GM19467 (cell line): ENCODE measurements around the gene SLC35D2.
"Not testable (repeated sequence)": the region's sequence is repeated elsewhere in the genome, so short reads cannot be mapped to it uniquely, and the experiment has no call there.

Experiments
- ATAC-seq: cut with Tn5 transposase; IDR thresholded peaks from one replicate; pipeline ENCODE4 v1.9.1; 2021; ENCODE audit warnings: mild to moderate bottlenecking, moderate library complexity; ENCODE audit not compliant: unreplicated experiment

Gene SLC35D2

GRCh38 chr9:96400132-96400910 lies 16.8 kb upstream of the SLC35D2 start:
- no peak for ATAC-seq

- ATAC-seq, result no peak
Measured at GRCh38 chr9:96399325-96399633, 15.8 kb upstream of the SLC35D2 start.

DNA sequence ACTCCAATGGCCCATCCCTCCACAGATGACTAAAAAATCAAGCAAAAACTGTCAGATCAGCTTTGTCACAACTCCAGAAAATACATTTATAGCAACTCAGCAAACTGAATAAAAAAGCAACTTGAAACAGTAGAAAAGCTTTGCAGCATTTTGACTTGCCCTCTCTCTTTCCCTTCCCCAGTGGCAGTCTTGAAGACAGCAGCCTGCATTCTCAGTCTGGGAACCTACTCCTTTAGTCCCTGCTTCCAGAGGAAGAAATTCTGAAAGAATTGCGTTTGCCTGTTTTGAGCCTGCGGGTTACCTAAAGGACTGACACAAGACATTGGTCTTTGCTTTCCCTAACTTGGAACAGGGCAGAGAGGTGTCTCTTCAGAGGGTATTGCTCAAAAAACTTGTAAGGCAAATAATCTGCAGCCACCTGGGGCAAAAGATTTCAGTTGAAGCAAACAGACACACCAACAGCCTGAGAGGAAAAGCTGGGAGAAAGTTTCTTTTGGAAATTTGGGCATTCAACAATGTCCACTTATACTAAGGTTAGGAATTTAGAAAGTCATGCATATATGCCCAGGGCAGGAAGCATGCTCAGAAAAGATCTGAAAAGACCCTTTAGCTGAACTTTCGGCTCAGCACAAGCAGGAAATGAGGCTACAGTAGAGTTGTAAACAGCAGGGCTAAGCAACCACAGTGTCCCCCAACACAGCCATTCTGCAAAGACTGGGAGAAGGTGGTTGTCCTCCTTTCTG lies 15.2 kb upstream of the SLC35D2 start:
- ATAC-seq, result no peak

- no peak for ATAC-seq
Measured at GRCh38 chr9:96395964-96396363, 12.5 kb upstream of the SLC35D2 start.

GRCh38 chr9:96394832-96395496 lies 11.5 kb upstream of the SLC35D2 start:
- ATAC-seq, result no peak

- no peak for ATAC-seq
Measured at GRCh38 chr9:96392263-96392662, 8.8 kb upstream of the SLC35D2 start.

- no peak for ATAC-seq
Measured at GRCh38 chr9:96391021-96391765, 7.7 kb upstream of the SLC35D2 start.

DNA sequence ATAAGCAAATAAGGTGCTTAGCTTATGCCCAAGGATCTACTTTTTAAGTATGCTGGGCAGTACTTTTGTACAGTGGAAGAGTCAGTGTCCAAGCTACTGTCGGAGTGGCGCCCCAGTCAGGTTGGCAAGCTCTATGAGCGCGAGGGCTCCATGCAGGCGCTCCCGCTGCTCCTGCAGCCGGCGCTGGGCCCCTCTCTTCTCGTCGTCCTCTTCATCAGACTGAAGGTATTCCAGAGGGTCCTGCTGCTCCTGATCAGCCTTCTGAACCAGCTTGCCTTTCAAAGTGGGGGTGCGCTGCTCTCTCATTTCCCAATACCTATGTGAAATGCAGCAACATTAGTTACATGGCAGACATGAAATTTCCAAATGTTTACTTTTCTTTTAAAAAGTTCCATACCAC lies 4.6 kb upstream of the SLC35D2 start:
- no peak for ATAC-seq

DNA sequence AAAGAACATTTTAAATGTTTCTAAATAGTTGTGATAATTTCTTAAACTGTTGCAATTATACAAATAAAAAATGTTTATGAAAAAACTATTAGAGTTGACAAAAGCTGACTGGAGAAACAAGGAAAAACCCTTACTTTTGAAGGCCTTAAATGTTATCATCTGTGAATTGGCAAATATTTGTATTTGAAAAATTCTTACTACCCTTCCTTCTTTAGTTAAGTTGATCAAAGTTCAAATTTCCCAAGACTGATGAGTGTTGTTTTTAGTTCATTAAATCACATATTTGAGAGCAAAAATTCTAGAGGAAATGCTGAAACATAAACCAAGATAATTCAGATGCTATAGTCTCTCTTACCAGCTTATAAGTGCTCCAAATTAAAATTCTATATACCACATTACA lies 2.6 kb upstream of the SLC35D2 start:
- ATAC-seq, result no peak

GRCh38 chr9:96382839-96383164 lies 709 bp downstream of the SLC35D2 start:
- ATAC-seq, result no peak

GRCh38 chr9:96382175-96382574 lies 1.3 kb downstream of the SLC35D2 start:
- no peak for ATAC-seq

DNA sequence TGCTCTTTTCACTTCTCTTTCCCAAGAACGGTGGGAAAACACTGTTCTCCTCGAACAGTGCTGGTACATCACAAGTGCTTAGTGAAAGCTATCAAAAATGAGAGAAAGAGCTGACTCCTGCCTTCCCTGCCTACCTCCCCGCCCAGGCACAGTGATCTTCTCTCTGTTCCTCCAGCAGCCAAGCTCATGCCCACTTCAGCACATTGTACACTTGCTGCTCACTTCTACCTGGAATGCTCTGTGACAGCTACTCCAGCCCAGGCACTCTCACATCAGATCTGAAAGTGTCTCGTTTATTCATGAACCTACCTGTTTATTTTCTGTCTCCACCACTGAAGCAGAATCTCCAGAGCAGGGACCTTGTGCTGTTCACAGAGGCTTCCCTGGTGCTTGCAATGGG lies 1.8 kb downstream of the SLC35D2 start:
- no peak for ATAC-seq

DNA sequence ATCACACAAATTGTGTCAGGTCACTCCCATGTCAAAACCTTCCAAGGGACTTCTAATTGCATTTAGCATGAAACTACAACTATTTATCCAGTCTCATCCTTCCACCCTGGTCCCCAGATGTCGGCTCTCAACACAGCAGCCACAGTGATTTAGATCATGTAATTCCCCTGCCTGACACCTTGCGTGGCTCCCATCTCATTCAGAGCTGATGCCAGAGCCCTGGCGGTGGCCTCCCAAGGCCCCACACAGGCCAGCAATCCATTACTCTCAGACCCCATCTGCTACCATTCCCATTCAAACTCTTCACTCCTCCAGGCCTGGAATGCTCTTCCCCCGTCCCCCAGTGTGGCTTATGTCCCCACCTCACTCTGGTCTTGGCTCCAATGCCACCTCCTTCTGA lies 2.4 kb downstream of the SLC35D2 start:
- no peak for ATAC-seq

- no peak for ATAC-seq
Measured at GRCh38 chr9:96379461-96379860, 4.0 kb downstream of the SLC35D2 start.

DNA sequence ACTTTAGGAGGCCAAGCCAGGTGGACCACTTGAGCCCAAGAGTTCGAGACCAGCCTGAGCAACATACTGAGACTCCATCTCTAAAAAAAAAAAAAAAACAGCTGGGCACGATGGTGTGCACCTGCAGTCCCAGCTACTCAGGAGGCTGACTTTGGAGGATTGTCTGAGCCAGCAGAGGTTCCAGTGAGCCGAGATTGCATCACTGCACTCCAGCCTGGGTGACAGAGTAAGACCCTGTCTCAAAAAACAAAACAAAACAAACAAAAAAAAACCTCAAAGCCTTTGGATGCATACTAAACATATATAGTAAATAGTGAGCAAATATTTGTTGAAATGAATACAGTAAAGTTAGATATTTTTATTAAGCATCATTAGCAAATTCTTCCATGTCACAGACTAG lies 5.3 kb downstream of the SLC35D2 start:
- no peak for ATAC-seq

GRCh38 chr9:96376891-96377874 lies 6.3 kb downstream of the SLC35D2 start:
- no peak for ATAC-seq

GRCh38 chr9:96375507-96375906 lies 8.0 kb downstream of the SLC35D2 start:
- not testable (repeated sequence) for ATAC-seq

- no peak for ATAC-seq
Measured at GRCh38 chr9:96367943-96368342, 15.6 kb downstream of the SLC35D2 start.

DNA sequence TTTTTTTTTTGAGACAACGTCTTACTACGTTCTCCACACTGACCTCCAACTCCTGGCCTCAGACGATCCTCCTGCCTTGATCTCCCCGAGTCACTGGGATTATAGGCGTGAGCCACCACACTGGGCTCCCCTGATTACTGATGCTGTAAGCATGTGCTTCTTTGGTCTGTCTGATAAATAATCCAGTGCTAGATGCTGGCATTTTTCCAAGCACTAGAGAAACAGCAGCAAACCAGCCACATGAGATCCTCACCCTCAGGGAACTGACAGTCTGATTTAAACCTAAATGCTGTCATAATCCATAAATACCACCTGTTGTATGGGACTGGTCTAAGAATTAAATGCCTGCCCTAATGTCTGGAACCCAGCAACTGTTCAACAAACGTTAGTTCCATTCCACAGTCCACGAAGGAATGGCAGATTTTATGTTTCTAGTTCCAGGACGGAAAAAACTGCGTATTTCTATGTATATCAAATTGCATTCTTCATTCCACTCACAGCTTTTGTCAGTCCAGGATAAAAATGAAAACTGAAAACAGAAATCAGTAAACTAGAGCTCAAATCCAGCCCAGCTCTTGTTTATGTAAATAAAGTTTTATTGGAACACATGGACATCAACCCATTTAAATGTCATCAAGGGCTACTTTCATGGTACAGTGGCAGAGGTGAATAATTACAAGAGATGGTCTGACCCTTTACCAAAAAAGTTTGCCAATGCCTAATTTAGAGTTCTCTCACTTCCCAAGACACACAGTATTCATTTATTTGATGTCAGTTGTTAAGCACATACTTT lies 20.1 kb downstream of the SLC35D2 start:
- no peak for ATAC-seq
